A549 (cell line): ENCODE data around the gene OCA2. TPM values are rescaled to one million over a fixed set of nuclear protein-coding genes. Genes with fewer than 3 reads are reported as not detected.

ENCODE experiments used
- ATAC-seq, 2 experiments: fragments of 200-7000 bp in 1 of 2; fragments of >200 bp in 1 of 2; cut with Nextera tagmentation in 1 of 2; cut with Tn5 transposase in 1 of 2; 3 replicates each; pipeline versions ENCODE4 v1.8.0 to v1.9.1; 2018 to 2020; ENCODE audit warnings: mild to moderate bottlenecking in 1 of 2, moderate library complexity in 1 of 2
- CTCF ChIA-PET: fragments of 300-600 bp; sonication (Branson Sonifier 250); formaldehyde crosslinking; extraction: SDS; loops from one replicate; lab custom pipeline; 2021; ENCODE audit warnings: antibody characterized with exemption, inconsistent platforms; lab: Yijun Ruan, JAX
- POLR2A ChIA-PET: fragments of 350-600 bp; formaldehyde crosslinking; extraction: SDS; loops from one replicate; lab custom pipeline; 2021; ENCODE audit warnings: antibody characterized with exemption, inconsistent platforms; lab: Yijun Ruan, JAX
- DNase-seq, 2 experiments: peaks; one replicate each; pipeline versions ENCODE4 v3.0.0 to v3.0.0-alpha.2; 2011 to 2016; ENCODE audit warnings: low read depth in 1 of 2, low spot score in 1 of 2
- FAIRE-seq: peaks from 2 replicates; lab custom pipeline; 2011; peaks lifted over from hg19 to GRCh38; lab: Jason Lieb, UNC
- H3K27ac ChIP-seq, 2 experiments: fragments of >200 bp; sonication (Bioruptor Twin); formaldehyde crosslinking; 3 replicates each; pipeline ENCODE4 v1.5.1; 2016 to 2017
- H3K4me1 ChIP-seq: fragments of >200 bp; sonication (Bioruptor Twin); formaldehyde crosslinking; 3 replicates; pipeline ENCODE4 v1.6.1; 2016
- H3K4me2 ChIP-seq: fragments of >200 bp; sonication (Bioruptor Twin); formaldehyde crosslinking; 3 replicates; pipeline ENCODE4 v1.6.1; 2016
- H3K4me3 ChIP-seq: fragments of >200 bp; sonication (Bioruptor Twin); formaldehyde crosslinking; 3 replicates; pipeline ENCODE4 v1.5.1; 2016
- H3K9me3 ChIP-seq: fragments of >200 bp; sonication (Bioruptor Twin); formaldehyde crosslinking; 3 replicates; pipeline ENCODE4 v1.6.1; 2016
- BCL3 ChIP-seq: fragments of >200 bp; sonication (Bioruptor Twin); formaldehyde crosslinking; IDR thresholded peaks from 3 replicates; pipeline ENCODE4 v1.6.1; 2016
- CTCF ChIP-seq: fragments of >200 bp; sonication (Bioruptor Twin); formaldehyde crosslinking; IDR thresholded peaks from 3 replicates; pipeline ENCODE4 v1.5.1; 2016
- EHF ChIP-seq: fragments of 250-450 bp; sonication (Bioruptor Pico); IDR thresholded peaks from 2 replicates; pipeline ENCODE4 v1.5.0; 2020; ENCODE audit warnings: mild to moderate bottlenecking
- FOSL2 ChIP-seq, 2 experiments: fragments of 450-650 bp in 1 of 2; fragments of >200 bp in 1 of 2; sonication (Bioruptor Twin) in 1 of 2; formaldehyde crosslinking; IDR thresholded peaks; 2 replicates each; pipeline versions ENCODE4 v1.5.0 to v1.6.1; 2016 to 2020; ENCODE audit warnings: mild to moderate bottlenecking in 1 of 2, moderate library complexity in 1 of 2
- FOXS1 ChIP-seq: fragments of 250-450 bp; sonication (Bioruptor Pico); IDR thresholded peaks from 2 replicates; pipeline ENCODE4 v1.5.0; 2020; ENCODE audit warnings: mild to moderate bottlenecking, moderate library complexity
- HEYL ChIP-seq: fragments of 250-450 bp; sonication (Bioruptor Pico); IDR thresholded peaks from 2 replicates; pipeline ENCODE4 v1.8.0; 2021; ENCODE audit warnings: mild to moderate bottlenecking, moderate library complexity
- HOXB13 ChIP-seq: fragments of 250-450 bp; sonication (Bioruptor Pico); IDR thresholded peaks from 2 replicates; pipeline ENCODE4 v1.5.0; 2020; ENCODE audit warnings: low read depth, mild to moderate bottlenecking, moderate library complexity
- HOXB5 ChIP-seq: fragments of 250-450 bp; sonication (Bioruptor Pico); IDR thresholded peaks from 2 replicates; pipeline ENCODE4 v1.5.0; 2020; ENCODE audit warnings: mild to moderate bottlenecking, moderate library complexity
- MAFK ChIP-seq: fragments of 450-650 bp; IDR thresholded peaks from 2 replicates; pipeline ENCODE4 v1.6.1; 2014; ENCODE audit not compliant: partially characterized antibody
- PBX3 ChIP-seq: IDR thresholded peaks from 2 replicates; pipeline ENCODE4 v1.6.1; 2012
- POLR2A ChIP-seq: IDR thresholded peaks from 2 replicates; pipeline ENCODE4 v1.6.1; 2012; ENCODE audit warnings: mild to moderate bottlenecking, low read length
- REST ChIP-seq: fragments of 200-600 bp; sonication (generic); IDR thresholded peaks from 2 replicates; pipeline ENCODE4 v1.6.1; 2016; ENCODE audit warnings: antibody characterized with exemption, mild to moderate bottlenecking, moderate library complexity
- USF2 ChIP-seq: fragments of 450-650 bp; IDR thresholded peaks from 2 replicates; pipeline ENCODE4 v1.6.1; 2014; ENCODE audit warnings: antibody characterized with exemption
- ZNF302 ChIP-seq: fragments of 250-450 bp; sonication (Bioruptor Pico); IDR thresholded peaks from 2 replicates; pipeline ENCODE4 v1.9.0; 2021; ENCODE audit warnings: inconsistent platforms, mild to moderate bottlenecking, moderate library complexity
- WGBS: methylation state at CpG from one replicate; pipeline ENCODE4 v1.1.6; 2017; ENCODE audit errors: missing lambda C conversion rate; 5-methylcytosine and 5-hydroxymethylcytosine counted together
- polyA plus RNA-seq, 4 experiments: library from polyadenylated mRNA; depleted of rRNA in 3 of 4; stranded (reverse); fragments of >200 nt; fragmentation: RNase III in 1 of 4; extraction: RNeasy Plus Mini Kit Qiagen cat#74134 plus additional on column Dnase treatment in 1 of 4; gene quantifications; 2 replicates in 3 of 4; 3 replicates in 1 of 4; pipeline ENCODE4 v1.2.3, GENCODE V29; 2011 to 2017

The OCA2 gene
- polyA plus RNA-seq, 2 of the 4 experiments (the other 2 are of a cell fraction), result 0.17 to 0.25 TPM

- ATAC-seq (no peak), DNase-seq (no peak), FAIRE-seq (no peak)
- H3K9me3 ChIP-seq, result 0 out of 3 replicates have a peak, but pooled peaks cover 3% of the 10 kb centered on the region
- POLR2A ChIA-PET, result no interaction called here
- H3K4me2 ChIP-seq, result no peak overlapping the region
- CTCF ChIA-PET, result interaction anchor here (0.6 kb wide), 1 partner anchor 36 kb away, joined by 4 read pairs; no protein-coding TSS in a partner anchor
- TF ChIP-seq BCL3 (no peak), FOXS1 (no peak), REST (no peak), HOXB13 (CRISPR knock-in tag) (no peak), HOXB5 (no peak), POLR2A (no peak), EHF (no peak), ZNF302 (CRISPR knock-in tag) (no peak), HEYL (CRISPR knock-in tag) (no peak), FOSL2 (IDR thresholded peaks at IDR 0.05) (no peak), FOSL2 (CRISPR knock-in tag; IDR thresholded peaks at IDR 0.05) (no peak), MAFK (no peak)
- no peaks in the 10 kb centered on the region for H3K4me1 ChIP-seq
- 27% methylated on average over 16 of the region's 16 CpGs for WGBS
- no peak overlapping the region for H3K4me3 ChIP-seq
- H3K27ac ChIP-seq, result no peak overlapping the region
Observed at GRCh38 chr15:27993996-27994780, 104.9 kb downstream of the OCA2 start.

GRCh38 chr15:27993544-27993943 lies 105.6 kb downstream of the OCA2 start:
- ATAC-seq, result no peak
- 37% methylated on average over 10 of the region's 10 CpGs for WGBS
- H3K27ac ChIP-seq, result no peak overlapping the region
- ChIA-PET CTCF (no interaction called here), POLR2A (no interaction called here)
- H3K4me1 ChIP-seq, result no peaks in the 10 kb centered on the region
- TF ChIP-seq PBX3 (no peak), CTCF (no peak), HEYL (CRISPR knock-in tag) (no peak), USF2 (no peak)
- no peak overlapping the region for H3K4me3 ChIP-seq
- H3K4me2 ChIP-seq, result no peak overlapping the region
- H3K9me3 ChIP-seq, result 0 out of 3 replicates have a peak, but pooled peaks cover 3% of the 10 kb centered on the region
- no peak for FAIRE-seq
- DNase-seq, result no peak
